ENCODE measurements around the gene DCLRE1B. TPM values are rescaled to one million over a fixed set of nuclear protein-coding genes. Genes with fewer than 3 reads are reported as not detected.

DCLRE1B gene
- total RNA-seq (10 to 100 TPM in 1 of 7 donors, 1 to 10 TPM in 6; 6.7 to 10.5 (median 8.0) TPM), polyA plus RNA-seq (1 to 10 TPM; 1.9 to 3.5 (median 2.4) TPM)
- long read RNA-seq, donor 1, transcript DCLRE1B-201 (4 exons, 3,940 nt), result major isoform, 5 of 17 reads
- long read RNA-seq, donor 1, partial matches to known transcripts, result 11 of 17 reads
- long read RNA-seq, donor 1, other reads (novel, unspliced or antisense), result 0 of 17 reads
- long read RNA-seq, donor 2, partial matches to known transcripts, result 0 of 4 reads
- long read RNA-seq, donor 2, other reads (novel, unspliced or antisense), result 0 of 4 reads

GRCh38 chr1:113904674-113905434 lies at the start of gene DCLRE1B, which contains the start of gene AP4B1:
DCLRE1B (plus strand) TSS chr1:113905326; CDS start chr1:113905587, 261 bp downstream.
AP4B1 (minus strand) TSS chr1:113904799; CDS start chr1:113904717, 82 bp downstream.
- TF ChIP-seq POLR2AphosphoS5 (IDR thresholded peaks at IDR 0.05), result peak; percentile 89 to 94 (median 93)
- TF ChIP-seq CTCF (IDR thresholded peaks at IDR 0.05 in 8 of 11, conservative IDR thresholded peaks at IDR 0.05 in 3 of 11), result peak; percentile 53 to 97 (median 89)
- peak in 1 of 3 donors; percentile 55 for TF ChIP-seq POLR2A (IDR thresholded peaks at IDR 0.05)
- intact Hi-C loops (cut with DNase I; ENCODE audit: low total_unique reads), result loop anchor here (10.0 kb wide), 1 partner anchor 70 kb away; no protein-coding TSS in a partner anchor
- Histone ChIP-seq H3K4me1 (peaks cover 12 to 86% (median 50%) of the 10 kb centered on the region in 6 donors), H3K36me3 (peaks cover 3 to 61% (median 24%) of the 10 kb centered on the region in 6 donors), H3K4me3 (peak within 1 kb of the TSS; percentile 64 to 90 (median 82)), H3K27ac (peak within 1 kb of the TSS; percentile 87 to 98 (median 92)), H3K9me3 (no peaks in the 10 kb centered on the region), H3K27me3 (replicated peaks in 1 of 7) (no peaks in the 10 kb centered on the region)
- peak; percentile 100 for DNase-seq
- 0 to 1% (median 1%) methylated on average over 57 to 67 of the region's 67 CpGs for WGBS, 5 donors

DNA sequence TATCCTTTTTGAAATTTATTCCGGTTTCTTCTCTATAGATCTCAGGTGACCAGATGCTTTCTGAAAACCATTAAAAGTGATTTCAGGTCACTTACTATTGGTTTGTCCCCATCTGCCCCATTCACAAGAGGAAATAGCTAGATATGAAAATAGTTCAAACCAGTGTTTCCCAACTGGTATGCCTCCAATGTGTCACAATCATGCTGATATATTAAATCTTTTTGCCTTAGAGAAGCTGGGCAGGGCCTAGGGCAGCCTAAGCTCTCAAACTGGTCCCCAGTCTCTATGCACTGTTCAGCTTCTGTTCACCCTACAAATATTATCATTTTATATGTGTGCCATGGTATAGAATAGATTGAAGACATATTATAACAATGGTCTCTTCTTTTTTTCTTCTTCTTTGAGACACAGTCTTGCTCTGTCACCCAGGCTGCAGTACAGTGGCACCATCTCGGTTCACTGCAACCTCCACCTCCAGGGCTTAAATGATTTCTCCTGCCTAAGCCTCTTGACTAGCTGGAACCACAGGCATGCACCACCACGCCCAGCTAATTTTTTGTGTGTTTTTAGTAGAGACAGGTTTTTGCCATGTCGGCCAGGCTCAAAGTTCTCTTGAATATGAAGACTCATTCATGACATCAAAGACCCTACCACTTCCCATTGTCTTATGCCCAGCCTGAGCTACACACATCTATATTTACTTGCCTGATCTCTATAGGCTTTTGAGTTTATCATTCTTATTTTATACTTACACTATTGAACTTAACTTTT lies 49.3 kb upstream of the DCLRE1B start:
- no peak for TF ChIP-seq POLR2A (IDR thresholded peaks at IDR 0.05)
- no peak for TF ChIP-seq POLR2AphosphoS5 (IDR thresholded peaks at IDR 0.05)
- no peak for TF ChIP-seq CTCF (IDR thresholded peaks at IDR 0.05 in 8 of 11, conservative IDR thresholded peaks at IDR 0.05 in 3 of 11)
- Histone ChIP-seq H3K9me3 (no peaks in the 10 kb centered on the region), H3K4me3 (no peak overlapping the region), H3K36me3 (peaks cover 0 to 65% (median 7%) of the 10 kb centered on the region in 6 donors), H3K27me3 (replicated peaks in 1 of 7) (no peaks in the 10 kb centered on the region), H3K27ac (peak overlapping the region in 1 of 8 donors; percentile 8), H3K4me1 (peaks cover 26 to 55% (median 37%) of the 10 kb centered on the region in 6 donors)
- WGBS, 5 donors, result 87 to 97% (median 95%) methylated on average over 4 of the region's 4 CpGs
- intact Hi-C loops (cut with DNase I; ENCODE audit: low total_unique reads), result no loop called here
- DNase-seq, result no peak

DNA sequence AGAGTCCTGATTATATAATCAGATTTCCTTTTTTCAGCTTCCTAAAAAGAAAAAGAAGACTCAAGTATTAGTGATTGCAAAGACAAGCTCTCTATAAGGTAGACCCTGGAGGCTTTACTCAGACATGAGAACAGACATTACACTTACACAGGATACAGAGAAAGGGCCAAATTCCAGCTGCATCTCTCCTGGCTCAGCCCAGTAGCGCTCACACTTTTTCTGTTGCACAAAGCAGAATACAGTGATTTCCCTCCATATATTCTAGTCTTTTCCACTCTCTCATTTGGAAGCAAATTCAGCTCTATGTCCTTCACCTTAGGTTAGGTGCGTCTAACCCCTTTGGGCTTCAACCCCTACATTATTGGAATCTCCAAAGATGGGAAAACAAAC lies 48.7 kb upstream of the DCLRE1B start:
- H3K36me3 ChIP-seq, result peaks cover 0 to 60% (median 7%) of the 10 kb centered on the region in 6 donors
- WGBS, 5 donors, result 93 to 100% (median 95%) methylated on average over 2 of the region's 2 CpGs
- intact Hi-C loops (cut with DNase I; ENCODE audit: low total_unique reads), result no loop called here
- H3K27ac ChIP-seq, result peak overlapping the region in 1 of 8 donors; percentile 8
- H3K4me3 ChIP-seq, result no peak overlapping the region
- H3K4me1 ChIP-seq, result peaks cover 30 to 56% (median 43%) of the 10 kb centered on the region in 6 donors
- DNase-seq, result no peak
- H3K27me3 ChIP-seq (replicated peaks in 1 of 7), result no peaks in the 10 kb centered on the region
- no peak for TF ChIP-seq POLR2A (IDR thresholded peaks at IDR 0.05)
- TF ChIP-seq POLR2AphosphoS5 (IDR thresholded peaks at IDR 0.05), result no peak
- no peak for TF ChIP-seq CTCF (IDR thresholded peaks at IDR 0.05 in 8 of 11, conservative IDR thresholded peaks at IDR 0.05 in 3 of 11)
- no peaks in the 10 kb centered on the region for H3K9me3 ChIP-seq

Data from spleen (tissue), 13 donors.